OCI-LY1 (cell line): ENCODE measurements around the gene PYGB.

ENCODE experiments used
- CTCF ChIP-seq: fragments of 200-600 bp; sonication (generic), shearing (Covaris generic); IDR thresholded peaks from 2 replicates; pipeline ENCODE4 v1.5.1; 2017; ENCODE audit warnings: mild to moderate bottlenecking, antibody characterized with exemption, low read length, moderate library complexity, mixed read lengths
- EZH2 ChIP-seq: fragments of 200-600 bp; sonication (generic), shearing (Covaris generic); IDR thresholded peaks from 2 replicates; pipeline ENCODE4 v1.8.0; 2017; ENCODE audit warnings: borderline replicate concordance, mixed run types, mild to moderate bottlenecking, antibody characterized with exemption, low read length, moderate library complexity, mixed read lengths

- TF ChIP-seq CTCF, result no peak
- no peak for TF ChIP-seq EZH2
These were observed 59.4 kb downstream of the PYGB start for GRCh38 chr20:25306991-25307903.
